ENCODE results near the gene ZNF439. TPM values are rescaled to one million over a fixed set of nuclear protein-coding genes. Genes with fewer than 3 reads are reported as not detected.

The ZNF439 gene
- total and polyA plus RNA-seq, 2 of the 13 experiments (the other 11 are each of a cell fraction or from before 2014, with no cell fraction given) = 2.9 to 4.9 TPM

DNA sequence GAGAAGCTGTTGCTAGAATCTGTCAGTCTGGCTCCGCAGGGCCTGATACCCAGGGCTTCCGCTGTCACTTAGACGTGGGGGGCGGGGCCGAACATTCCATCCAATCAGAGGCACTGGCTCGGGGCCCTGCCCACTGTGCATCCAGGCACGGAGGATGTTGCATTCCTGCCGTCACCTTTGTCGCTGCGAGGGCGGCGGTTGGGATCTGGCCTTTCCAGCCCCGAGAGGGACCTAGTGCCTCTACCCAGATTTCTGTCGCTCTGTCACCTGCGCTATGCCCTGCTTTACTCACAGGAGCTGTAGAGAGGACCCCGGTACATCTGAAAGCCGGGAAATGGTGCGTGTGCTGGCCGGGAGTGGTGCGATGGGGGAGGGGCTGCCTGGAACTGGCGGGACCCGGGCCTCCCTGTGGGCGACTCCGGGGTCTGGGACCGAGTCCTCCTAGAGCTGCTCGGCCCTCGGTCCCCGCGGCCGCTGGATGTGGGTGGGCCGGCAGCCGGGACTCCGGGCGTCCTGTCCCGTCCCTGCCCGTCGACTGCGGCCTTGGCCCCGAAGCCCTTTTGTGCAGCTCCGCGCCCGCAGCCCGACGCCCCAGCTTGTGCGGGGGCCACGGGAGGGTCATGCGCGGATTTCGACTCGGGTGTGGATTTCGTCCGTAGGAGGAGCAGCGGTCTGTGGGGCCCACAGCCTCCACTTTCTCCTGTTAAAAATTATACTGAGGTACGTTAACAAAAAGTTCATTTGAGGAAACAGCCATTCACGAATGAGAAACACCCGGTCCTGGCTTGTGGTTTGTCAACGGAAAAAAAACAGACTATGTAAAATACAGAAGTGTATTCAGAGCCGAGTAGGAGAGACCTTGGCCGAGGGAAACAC lies at the start of gene ZNF439 (continued):
- TF ChIP-seq IKZF4 (CRISPR knock-in tag; IDR thresholded peaks at IDR 0.05; ENCODE audit: borderline replicate concordance, low read depth, not compliant biosample characterization) (no peak), NR0B2 (CRISPR knock-in tag; IDR thresholded peaks at IDR 0.05) (no peak), ZNF292 (CRISPR knock-in tag; IDR thresholded peaks at IDR 0.05; ENCODE audit: borderline replicate concordance, low read depth) (peak; percentile 39; the same call in 1 of the 2 replicates), SKI (IDR thresholded peaks at IDR 0.05; ENCODE audit: partially characterized antibody) (no peak), GPBP1L1 (CRISPR knock-in tag; IDR thresholded peaks at IDR 0.05) (no peak), RFXANK (CRISPR knock-in tag; IDR thresholded peaks at IDR 0.05) (no peak), ZNF7 (CRISPR knock-in tag; IDR thresholded peaks at IDR 0.05) (no peak), TRIM24 (CRISPR knock-in tag; IDR thresholded peaks at IDR 0.05) (no peak), TBX3 (IDR thresholded peaks at IDR 0.05; ENCODE audit: borderline replicate concordance) (peak; percentile 67; the same call in 1 of the 2 replicates), ZNF556 (CRISPR knock-in tag; IDR thresholded peaks at IDR 0.05; ENCODE audit: borderline replicate concordance) (no peak), HMGA1 (CRISPR knock-in tag; conservative IDR thresholded peaks at IDR 0.05) (no peak), MLXIP (CRISPR knock-in tag; IDR thresholded peaks at IDR 0.05; ENCODE audit: borderline replicate concordance) (no peak), ZNF724P (CRISPR knock-in tag; IDR thresholded peaks at IDR 0.05; ENCODE audit: borderline replicate concordance) (peak; percentile 86), EHMT2 (IDR thresholded peaks at IDR 0.05; ENCODE audit: borderline replicate concordance, low read depth, low read length) (no peak), ZSCAN20 (CRISPR knock-in tag; IDR thresholded peaks at IDR 0.05; ENCODE audit: borderline replicate concordance) (no peak)
- TF ChIP-seq, protein P1, sequence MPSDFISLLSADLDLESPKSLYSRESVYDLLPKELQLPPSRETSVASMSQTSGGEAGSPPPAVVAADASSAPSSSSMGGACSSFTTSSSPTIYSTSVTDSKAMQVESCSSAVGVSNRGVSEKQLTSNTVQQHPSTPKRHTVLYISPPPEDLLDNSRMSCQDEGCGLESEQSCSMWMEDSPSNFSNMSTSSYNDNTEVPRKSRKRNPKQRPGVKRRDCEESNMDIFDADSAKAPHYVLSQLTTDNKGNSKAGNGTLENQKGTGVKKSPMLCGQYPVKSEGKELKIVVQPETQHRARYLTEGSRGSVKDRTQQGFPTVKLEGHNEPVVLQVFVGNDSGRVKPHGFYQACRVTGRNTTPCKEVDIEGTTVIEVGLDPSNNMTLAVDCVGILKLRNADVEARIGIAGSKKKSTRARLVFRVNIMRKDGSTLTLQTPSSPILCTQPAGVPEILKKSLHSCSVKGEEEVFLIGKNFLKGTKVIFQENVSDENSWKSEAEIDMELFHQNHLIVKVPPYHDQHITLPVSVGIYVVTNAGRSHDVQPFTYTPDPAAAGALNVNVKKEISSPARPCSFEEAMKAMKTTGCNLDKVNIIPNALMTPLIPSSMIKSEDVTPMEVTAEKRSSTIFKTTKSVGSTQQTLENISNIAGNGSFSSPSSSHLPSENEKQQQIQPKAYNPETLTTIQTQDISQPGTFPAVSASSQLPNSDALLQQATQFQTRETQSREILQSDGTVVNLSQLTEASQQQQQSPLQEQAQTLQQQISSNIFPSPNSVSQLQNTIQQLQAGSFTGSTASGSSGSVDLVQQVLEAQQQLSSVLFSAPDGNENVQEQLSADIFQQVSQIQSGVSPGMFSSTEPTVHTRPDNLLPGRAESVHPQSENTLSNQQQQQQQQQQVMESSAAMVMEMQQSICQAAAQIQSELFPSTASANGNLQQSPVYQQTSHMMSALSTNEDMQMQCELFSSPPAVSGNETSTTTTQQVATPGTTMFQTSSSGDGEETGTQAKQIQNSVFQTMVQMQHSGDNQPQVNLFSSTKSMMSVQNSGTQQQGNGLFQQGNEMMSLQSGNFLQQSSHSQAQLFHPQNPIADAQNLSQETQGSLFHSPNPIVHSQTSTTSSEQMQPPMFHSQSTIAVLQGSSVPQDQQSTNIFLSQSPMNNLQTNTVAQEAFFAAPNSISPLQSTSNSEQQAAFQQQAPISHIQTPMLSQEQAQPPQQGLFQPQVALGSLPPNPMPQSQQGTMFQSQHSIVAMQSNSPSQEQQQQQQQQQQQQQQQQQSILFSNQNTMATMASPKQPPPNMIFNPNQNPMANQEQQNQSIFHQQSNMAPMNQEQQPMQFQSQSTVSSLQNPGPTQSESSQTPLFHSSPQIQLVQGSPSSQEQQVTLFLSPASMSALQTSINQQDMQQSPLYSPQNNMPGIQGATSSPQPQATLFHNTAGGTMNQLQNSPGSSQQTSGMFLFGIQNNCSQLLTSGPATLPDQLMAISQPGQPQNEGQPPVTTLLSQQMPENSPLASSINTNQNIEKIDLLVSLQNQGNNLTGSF (CRISPR knock-in tag; IDR thresholded peaks at IDR 0.05) = peak; percentile 40; the same call in 1 of the 2 replicates
